Osteocyte (in vitro differentiated cells): Measurements from ENCODE around the gene CDSN. TPM values are rescaled to one million over a fixed set of nuclear protein-coding genes. Genes with fewer than 3 reads are reported as not detected.
A peak's percentile ranks its signal among the peaks of the same experiment; 100 is the strongest.

Experiments
- DNase-seq: peaks from one replicate; pipeline ENCODE4 v3.0.0; 2021; ENCODE audit warnings: mixed read lengths; ENCODE audit not compliant: unreplicated experiment; ENCODE audit errors: extremely low spot score
- H3K27ac Mint-ChIP-seq: one replicate; pipeline ENCODE4 v1.8.0; 2021; ENCODE audit warnings: mild to moderate bottlenecking, mixed read lengths; ENCODE audit not compliant: unreplicated experiment
- H3K27me3 Mint-ChIP-seq: one replicate; pipeline ENCODE4 v1.8.0; 2021; ENCODE audit warnings: mixed read lengths; ENCODE audit not compliant: unreplicated experiment
- H3K36me3 Mint-ChIP-seq: one replicate; pipeline ENCODE4 v1.8.0; 2021; ENCODE audit warnings: mixed read lengths; ENCODE audit not compliant: unreplicated experiment
- H3K4me1 Mint-ChIP-seq: one replicate; pipeline ENCODE4 v1.8.0; 2021; ENCODE audit warnings: mixed read lengths; ENCODE audit not compliant: unreplicated experiment
- H3K4me3 Mint-ChIP-seq: one replicate; pipeline ENCODE4 v1.8.0; 2021; ENCODE audit warnings: mild to moderate bottlenecking, moderate library complexity, mixed read lengths; ENCODE audit not compliant: unreplicated experiment
- H3K9me3 Mint-ChIP-seq: one replicate; pipeline ENCODE4 v1.8.0; 2021; ENCODE audit warnings: mixed read lengths; ENCODE audit not compliant: unreplicated experiment
- CTCF ChIP-seq: fragments of 200-600 bp; sonication (generic); IDR thresholded peaks from 2 replicates; pipeline ENCODE4 v1.5.0; 2021; ENCODE audit warnings: antibody characterized with exemption, mild to moderate bottlenecking, moderate library complexity
- total RNA-seq: library from RNA; stranded (reverse); gene quantifications from 2 replicates; pipeline ENCODE4 v1.2.1, GENCODE V29; 2021

CDSN gene
- total RNA-seq, 1 donor from 2014 or later = not detected

GRCh38 chr6:31122791-31123706 is 2.8 kb upstream of the CDSN start:
- H3K27me3 Mint-ChIP-seq = peaks cover 3% of the 10 kb centered on the region
- peak; percentile 93 for DNase-seq
- no peak for TF ChIP-seq CTCF
- peak overlapping the region; percentile 83 for H3K27ac Mint-ChIP-seq
- no peaks in the 10 kb centered on the region for H3K36me3 Mint-ChIP-seq
- no peaks in the 10 kb centered on the region for H3K9me3 Mint-ChIP-seq
- no peak overlapping the region for H3K4me3 Mint-ChIP-seq
- peaks cover 31% of the 10 kb centered on the region for H3K4me1 Mint-ChIP-seq

- H3K27me3 Mint-ChIP-seq = no peaks in the 10 kb centered on the region
- H3K9me3 Mint-ChIP-seq = no peaks in the 10 kb centered on the region
- no peaks in the 10 kb centered on the region for H3K36me3 Mint-ChIP-seq
- no peak overlapping the region for H3K27ac Mint-ChIP-seq
- no peak for TF ChIP-seq CTCF
- H3K4me3 Mint-ChIP-seq = no peak overlapping the region
- H3K4me1 Mint-ChIP-seq = peaks cover 24% of the 10 kb centered on the region
- DNase-seq = no peak
Measured at GRCh38 chr6:31121131-31121790, 1.0 kb upstream of the CDSN start.

- no peak for TF ChIP-seq CTCF
- no peak for DNase-seq
- H3K9me3 Mint-ChIP-seq = no peaks in the 10 kb centered on the region
- no peak overlapping the region for H3K4me3 Mint-ChIP-seq
- no peaks in the 10 kb centered on the region for H3K36me3 Mint-ChIP-seq
- H3K4me1 Mint-ChIP-seq = peaks cover 39% of the 10 kb centered on the region
- H3K27me3 Mint-ChIP-seq = no peaks in the 10 kb centered on the region
- H3K27ac Mint-ChIP-seq = no peak overlapping the region
Measured at GRCh38 chr6:31118178-31118577, 2.1 kb downstream of the CDSN start.

- DNase-seq = no peak
- TF ChIP-seq CTCF = no peak
- H3K27me3 Mint-ChIP-seq = no peaks in the 10 kb centered on the region
- no peaks in the 10 kb centered on the region for H3K36me3 Mint-ChIP-seq
- H3K4me3 Mint-ChIP-seq = no peak overlapping the region
- peaks cover 34% of the 10 kb centered on the region for H3K4me1 Mint-ChIP-seq
- no peak overlapping the region for H3K27ac Mint-ChIP-seq
- H3K9me3 Mint-ChIP-seq = no peaks in the 10 kb centered on the region
Measured at GRCh38 chr6:31116661-31117385, 3.4 kb downstream of the CDSN start.
